T47D (cell line): ENCODE results near the gene CLC.

Experiments
- DNase-seq, 2 experiments: peaks; one replicate each; pipeline versions ENCODE4 v3.0.0 to v3.0.0-alpha.2; 2011 to 2012; ENCODE audit warnings: low read depth in 1 of 2, low spot score in 1 of 2
- JUND ChIP-seq: IDR thresholded peaks from 2 replicates; pipeline ENCODE4 v1.6.1; 2012; ENCODE audit warnings: low read depth
- in situ Hi-C: cut with HindIII; loops from 2 replicates; pipeline ENCODE4 v1.10.0; 2016; ENCODE audit warnings: low sequenced_read_pairs, low pct_unique_long_range_greater_than_20kb

Gene CLC

GRCh38 chr19:39686739-39687138 is 51.1 kb downstream of the CLC start:
- no peak for DNase-seq
- no peak for TF ChIP-seq JUND
- in situ Hi-C loops, result no loop called here

GRCh38 chr19:39684267-39684666 is 53.6 kb downstream of the CLC start:
- in situ Hi-C loops, result no loop called here
- TF ChIP-seq JUND, result no peak
- no peak for DNase-seq

GRCh38 chr19:39681416-39681815 is 56.4 kb downstream of the CLC start:
- in situ Hi-C loops, result no loop called here
- no peak for TF ChIP-seq JUND

More at GRCh38 chr19:39681416-39681815, 56.4 kb downstream of the CLC start:
- no peak for DNase-seq
